ENCODE data around the gene SMPD3.

GRCh38 chr16:68466174-68466573 is 17.9 kb upstream of the SMPD3 start:
- TF ChIP-seq GATA2 (IDR thresholded peaks at IDR 0.05; ENCODE audit: low read depth, low read length) (no peak), GATA3 (IDR thresholded peaks at IDR 0.05; ENCODE audit: low read depth, low read length) (no peak)
